Effector memory CD4-positive, alpha-beta T cell (primary cell): ENCODE results near the gene SYF2.
"Not testable (repeated sequence)": the region's sequence is repeated elsewhere in the genome, so short reads cannot be mapped to it uniquely, and the experiment has no call there.

Source experiments
- DNase-seq, 3 donors: peaks; one replicate each; pipeline ENCODE4 v3.0.0-alpha.2; 2020
- H3K27ac ChIP-seq: 2 replicates; pipeline ENCODE4 v1.7.0; 2013; ENCODE audit warnings: mild to moderate bottlenecking, low read length, moderate library complexity; ENCODE audit not compliant: insufficient read depth, poor library complexity, severe bottlenecking
- H3K27me3 ChIP-seq: replicated peaks from 2 replicates; pipeline ENCODE4 v1.7.0; 2013; ENCODE audit warnings: mild to moderate bottlenecking, low read length; ENCODE audit not compliant: insufficient read depth, control insufficient read depth, poor library complexity, severe bottlenecking
- H3K36me3 ChIP-seq: 2 replicates; pipeline ENCODE4 v1.7.0; 2013; ENCODE audit warnings: mild to moderate bottlenecking, low read length, moderate library complexity; ENCODE audit not compliant: control insufficient read depth, insufficient read depth
- H3K4me1 ChIP-seq: 2 replicates; pipeline ENCODE4 v1.7.0; 2013; ENCODE audit warnings: low read length, mild to moderate bottlenecking; ENCODE audit not compliant: control insufficient read depth, insufficient read depth, poor library complexity, severe bottlenecking
- H3K4me3 ChIP-seq: 2 replicates; pipeline ENCODE4 v1.7.0; 2013; ENCODE audit warnings: low read length, low read depth, mild to moderate bottlenecking; ENCODE audit not compliant: insufficient read depth, poor library complexity, severe bottlenecking
- H3K9me3 ChIP-seq: 2 replicates; pipeline ENCODE4 v1.7.0; 2013; ENCODE audit warnings: mild to moderate bottlenecking, low read length, moderate library complexity; ENCODE audit not compliant: control insufficient read depth

The SYF2 gene

GRCh38 chr1:25246600-25247023 lies 14.3 kb upstream of the SYF2 start:
- peaks cover 32% of the 10 kb centered on the region for H3K4me1 ChIP-seq
- H3K36me3 ChIP-seq, result peaks cover 52% of the 10 kb centered on the region
- DNase-seq, result no peak
- H3K27ac ChIP-seq, result peak overlapping the region; percentile 99
- no peaks in the 10 kb centered on the region for H3K27me3 ChIP-seq
- peak overlapping the region; percentile 99 for H3K4me3 ChIP-seq
- H3K9me3 ChIP-seq, result no peaks in the 10 kb centered on the region

GRCh38 chr1:25245809-25246599 lies 13.7 kb upstream of the SYF2 start:
- no peak for DNase-seq
- Histone ChIP-seq H3K4me1 (peaks cover 32% of the 10 kb centered on the region), H3K36me3 (peaks cover 53% of the 10 kb centered on the region)

GRCh38 chr1:25245393-25245792 lies 13.1 kb upstream of the SYF2 start:
- peak overlapping the region; percentile 99 for H3K4me3 ChIP-seq
- DNase-seq, result no peak
- no peaks in the 10 kb centered on the region for H3K9me3 ChIP-seq
- peaks cover 38% of the 10 kb centered on the region for H3K4me1 ChIP-seq
- H3K27me3 ChIP-seq, result no peaks in the 10 kb centered on the region
- H3K36me3 ChIP-seq, result peaks cover 53% of the 10 kb centered on the region
- H3K27ac ChIP-seq, result no peak overlapping the region

More at GRCh38 chr1:25245809-25246599, 13.7 kb upstream of the SYF2 start:
- Histone ChIP-seq H3K27me3 (no peaks in the 10 kb centered on the region), H3K9me3 (no peaks in the 10 kb centered on the region), H3K27ac (peak overlapping the region; percentile 99), H3K4me3 (peak overlapping the region; percentile 99)

DNA sequence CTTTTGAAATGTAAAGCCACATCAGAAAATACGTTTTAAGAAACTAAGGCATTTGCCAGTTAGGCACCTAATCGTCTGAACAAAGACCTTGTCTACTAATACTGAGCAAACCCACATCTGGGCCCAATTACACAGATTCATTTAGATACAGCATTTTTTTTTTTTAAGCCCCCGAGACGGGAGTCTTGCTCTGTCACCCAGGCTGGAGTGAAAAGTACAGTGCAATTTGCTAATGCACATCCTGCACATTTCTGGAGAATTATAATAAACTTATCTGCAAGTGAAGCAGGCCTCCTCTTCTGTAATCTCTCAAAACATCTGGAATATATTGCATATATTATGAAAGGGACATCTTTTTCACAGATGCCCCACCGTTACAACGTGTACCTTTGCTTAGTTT lies 11.6 kb upstream of the SYF2 start:
- no peak overlapping the region for H3K27ac ChIP-seq
- peaks cover 53% of the 10 kb centered on the region for H3K36me3 ChIP-seq
- no peak for DNase-seq
- H3K9me3 ChIP-seq, result no peaks in the 10 kb centered on the region
- peaks cover 45% of the 10 kb centered on the region for H3K4me1 ChIP-seq
- no peaks in the 10 kb centered on the region for H3K27me3 ChIP-seq
- H3K4me3 ChIP-seq, result peak overlapping the region; percentile 99

- Histone ChIP-seq H3K36me3 (peaks cover 34% of the 10 kb centered on the region), H3K27ac (peak overlapping the region; percentile 80), H3K4me3 (peak overlapping the region; percentile 33), H3K4me1 (peaks cover 29% of the 10 kb centered on the region), H3K9me3 (no peaks in the 10 kb centered on the region), H3K27me3 (no peaks in the 10 kb centered on the region)
- peak; percentile 78 to 82 (median 79) for DNase-seq
Observed at GRCh38 chr1:25239681-25240541, 7.6 kb upstream of the SYF2 start.

DNA sequence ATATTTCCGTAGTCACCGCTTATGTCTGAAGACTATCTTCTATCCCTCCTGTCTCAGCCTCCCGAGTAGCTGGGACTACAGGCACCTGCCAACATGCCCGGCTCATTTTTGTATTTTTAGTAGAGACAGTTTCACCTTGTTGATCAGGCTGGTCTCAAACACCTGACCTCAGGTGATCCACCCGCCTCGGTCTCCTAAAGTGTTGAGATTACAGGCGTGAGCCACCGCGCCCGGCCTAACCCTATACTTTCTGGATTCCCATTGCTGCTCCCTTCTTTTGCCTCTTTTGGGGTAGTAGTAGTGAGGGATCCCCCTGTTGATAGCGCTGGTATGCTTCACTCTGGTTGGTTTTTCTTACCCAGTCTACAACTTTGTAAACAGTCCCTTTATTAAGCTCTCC lies 5.7 kb upstream of the SYF2 start:
- no peak overlapping the region for H3K27ac ChIP-seq
- no peaks in the 10 kb centered on the region for H3K9me3 ChIP-seq
- peaks cover 18% of the 10 kb centered on the region for H3K4me1 ChIP-seq

DNA sequence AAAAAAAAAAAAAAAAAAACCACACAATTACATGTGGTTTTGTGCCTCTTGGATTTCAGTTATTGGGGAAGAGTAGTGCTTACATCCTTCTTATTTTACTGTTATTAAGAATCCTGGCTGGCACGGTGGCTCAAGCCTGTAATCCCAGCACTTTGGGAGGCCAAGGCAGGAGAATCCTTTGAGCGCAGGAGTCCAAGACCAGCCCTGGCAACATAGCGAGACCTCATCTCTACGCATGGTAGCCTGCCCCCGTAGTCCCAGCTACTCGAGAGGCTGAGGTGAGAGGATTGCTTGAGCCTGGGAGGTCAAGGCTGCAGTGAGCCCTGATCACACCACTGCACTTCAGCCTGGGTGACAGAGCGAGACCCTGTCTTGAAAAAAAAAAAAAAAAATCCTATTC lies 4.0 kb upstream of the SYF2 start:
- not testable (repeated sequence) for H3K36me3 ChIP-seq
- H3K4me1 ChIP-seq, result peaks cover 19% of the 10 kb centered on the region

More for the DNA sequence above, 5.7 kb upstream of the SYF2 start:
- Histone ChIP-seq H3K36me3 (peaks cover 15% of the 10 kb centered on the region), H3K27me3 (no peaks in the 10 kb centered on the region), H3K4me3 (no peak overlapping the region)
- DNase-seq, result no peak

DNA sequence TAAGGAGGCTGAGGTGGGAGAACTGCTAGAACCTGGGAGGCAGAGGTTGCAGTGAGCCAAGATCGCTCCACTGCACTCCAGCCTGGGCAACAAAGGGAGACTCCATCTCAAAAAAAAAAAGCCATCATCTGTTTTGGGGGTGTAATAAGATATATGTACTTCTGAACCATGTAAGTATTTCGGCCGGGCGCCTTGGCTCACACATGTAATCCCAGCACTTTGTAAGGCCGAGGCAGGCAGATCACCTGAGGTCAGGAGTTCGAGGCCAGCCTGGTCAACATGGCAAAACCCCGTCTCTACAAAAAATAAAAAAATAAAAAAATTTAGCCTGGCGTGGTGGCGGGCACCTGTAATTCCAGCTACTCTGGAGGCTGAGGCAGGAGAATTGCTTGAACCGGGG lies 3.1 kb upstream of the SYF2 start:
- not testable (repeated sequence) for H3K9me3 ChIP-seq, DNase-seq, H3K36me3 ChIP-seq, H3K27me3 ChIP-seq, H3K4me3 ChIP-seq, H3K27ac ChIP-seq
- peaks cover 13% of the 10 kb centered on the region for H3K4me1 ChIP-seq

More for the DNA sequence above, 4.0 kb upstream of the SYF2 start:
- DNase-seq, H3K27me3 ChIP-seq, H3K4me3 ChIP-seq, H3K9me3 ChIP-seq, H3K27ac ChIP-seq: not testable (repeated sequence)

GRCh38 chr1:25232866-25233784 lies 823 bp upstream of the SYF2 start:
- peak overlapping the region; percentile 94 for H3K27ac ChIP-seq
- no peaks in the 10 kb centered on the region for H3K9me3 ChIP-seq
- peaks cover 6% of the 10 kb centered on the region for H3K4me1 ChIP-seq
- H3K4me3 ChIP-seq, result peak overlapping the region; percentile 84
- DNase-seq, result peak; percentile 17 to 41 (median 25)
- no peaks in the 10 kb centered on the region for H3K27me3 ChIP-seq
- H3K36me3 ChIP-seq, result peaks cover 20% of the 10 kb centered on the region
